ENCODE data around the gene TCEA2. TPM values are rescaled to one million over a fixed set of nuclear protein-coding genes. Genes with fewer than 3 reads are reported as not detected.

The TCEA2 gene
- total and polyA plus RNA-seq, 2 of the 13 experiments (the other 11 are each of a cell fraction or from before 2014, with no cell fraction given) = 28.1 to 33.7 TPM

- TF ChIP-seq ZBTB43 (CRISPR knock-in tag; conservative IDR thresholded peaks at IDR 0.05) (no peak), MATR3 (CRISPR knock-in tag; IDR thresholded peaks at IDR 0.05) (0 out of 2 replicates have a peak, but pooled peaks have one; percentile 56), MXD3 (CRISPR knock-in tag; IDR thresholded peaks at IDR 0.05) (0 out of 2 replicates have a peak, but pooled peaks have one; percentile 44), TFAP4 (IDR thresholded peaks at IDR 0.05; ENCODE audit: borderline replicate concordance, low read depth) (peak; percentile 48; the same call in 1 of the 2 replicates), TEAD3 (CRISPR knock-in tag; optimal IDR thresholded peaks at IDR 0.05; ENCODE audit: borderline replicate concordance) (peak; percentile 77), ZSCAN21 (CRISPR knock-in tag; IDR thresholded peaks at IDR 0.05; ENCODE audit: borderline replicate concordance) (peak; percentile 67; the same call in 1 of the 2 replicates), ZFP36L1 (CRISPR knock-in tag; IDR thresholded peaks at IDR 0.05) (0 out of 2 replicates have a peak, but pooled peaks have one; percentile 55), PAWR (CRISPR knock-in tag; IDR thresholded peaks at IDR 0.05; ENCODE audit: borderline replicate concordance) (0 out of 2 replicates have a peak, but pooled peaks have one; percentile 54), ZBTB37 (CRISPR knock-in tag; IDR thresholded peaks at IDR 0.05) (0 out of 2 replicates have a peak, but pooled peaks have one; percentile 42), YEATS4 (CRISPR knock-in tag; IDR thresholded peaks at IDR 0.05; ENCODE audit: borderline replicate concordance) (peak; percentile 42; the same call in 1 of the 2 replicates), NFKB2 (CRISPR knock-in tag; IDR thresholded peaks at IDR 0.05; ENCODE audit: borderline replicate concordance) (0 out of 2 replicates have a peak, but pooled peaks have one; percentile 63), UBTF (CRISPR knock-in tag; IDR thresholded peaks at IDR 0.05) (peak; percentile 72), ZBTB8A (CRISPR knock-in tag; IDR thresholded peaks at IDR 0.05; ENCODE audit: borderline replicate concordance, low read depth) (peak; percentile 46; the same call in 1 of the 2 replicates), ATF4 (CRISPR knock-in tag; IDR thresholded peaks at IDR 0.05) (no peak), ERF (CRISPR knock-in tag; IDR thresholded peaks at IDR 0.05) (no peak; the same call in 1 of the 2 replicates), TARDBP (CRISPR knock-in tag; IDR thresholded peaks at IDR 0.05) (peak; percentile 74; the same call in 1 of the 2 replicates), ZUFSP (CRISPR knock-in tag; IDR thresholded peaks at IDR 0.05; ENCODE audit: borderline replicate concordance) (no peak)
Observed at GRCh38 chr20:64065062-64065973, 2.3 kb downstream of the TCEA2 start (continued).
